NCI-H1930 (cell line): Measurements from ENCODE around the gene TAS2R38.

ENCODE experiments used
- DNase-seq, 2 experiments: peaks; one replicate each; lab custom pipeline; 2025; lab: John Stamatoyannopoulos, UW

Gene TAS2R38

GRCh38 chr7:141975806-141976523 lies 2.4 kb upstream of the TAS2R38 start:
- DNase-seq = peak in 1 of 2 experiments; percentile 49

GRCh38 chr7:141974831-141975230 lies 1.3 kb upstream of the TAS2R38 start:
- peak in 1 of 2 experiments; percentile 50 for DNase-seq

GRCh38 chr7:141960687-141961422 lies 12.7 kb downstream of the TAS2R38 start:
- no peak for DNase-seq

GRCh38 chr7:141956084-141956483 lies 17.5 kb downstream of the TAS2R38 start:
- no peak for DNase-seq

- no peak for DNase-seq
Measured at GRCh38 chr7:141954334-141954733, 19.2 kb downstream of the TAS2R38 start.

- DNase-seq = no peak
Measured at GRCh38 chr7:141952461-141952860, 21.1 kb downstream of the TAS2R38 start.

- no peak for DNase-seq
Measured at GRCh38 chr7:141950806-141951205, 22.8 kb downstream of the TAS2R38 start.

- DNase-seq = no peak
Measured at GRCh38 chr7:141949911-141950310, 23.7 kb downstream of the TAS2R38 start.

- DNase-seq = no peak
Measured at GRCh38 chr7:141949451-141949850, 24.1 kb downstream of the TAS2R38 start.

GRCh38 chr7:141949021-141949420 lies 24.6 kb downstream of the TAS2R38 start:
- DNase-seq = no peak

GRCh38 chr7:141946796-141947195 lies 26.8 kb downstream of the TAS2R38 start, which contains the start of gene CLEC5A:
Gene CLEC5A (minus strand): TSS chr7:141946974. CDS start chr7:141946292, 682 bp downstream.
- no peak for DNase-seq

GRCh38 chr7:141945356-141945755 lies 28.2 kb downstream of the TAS2R38 start:
- no peak for DNase-seq

GRCh38 chr7:141944811-141945210 lies 28.8 kb downstream of the TAS2R38 start:
- DNase-seq = no peak

GRCh38 chr7:141943846-141944245 lies 29.7 kb downstream of the TAS2R38 start:
- DNase-seq = no peak

GRCh38 chr7:141941075-141941474 lies 32.5 kb downstream of the TAS2R38 start:
- no peak for DNase-seq

- DNase-seq = no peak
Measured at GRCh38 chr7:141930211-141930610, 43.4 kb downstream of the TAS2R38 start.

GRCh38 chr7:141928845-141929195 lies 44.8 kb downstream of the TAS2R38 start:
- DNase-seq = no peak

GRCh38 chr7:141928146-141928844 lies 45.3 kb downstream of the TAS2R38 start:
- DNase-seq = no peak
